GM23338 (cell line): ENCODE results near the gene FAM168B. TPM values are rescaled to one million over a fixed set of nuclear protein-coding genes. Genes with fewer than 3 reads are reported as not detected.
"Not testable (repeated sequence)": the region's sequence is repeated elsewhere in the genome, so short reads cannot be mapped to it uniquely, and the experiment has no call there.

Experiments used
- ATAC-seq: fragments of 200-7000 bp; cut with Tn5 transposase; 3 replicates; pipeline ENCODE4 v1.9.1; 2020
- DNase-seq: peaks from one replicate; pipeline ENCODE4 v3.0.0-alpha.2; 2015; ENCODE audit warnings: low spot score
- H2AFZ ChIP-seq: fragments of 200-600 bp; sonication (generic); 2 replicates; pipeline ENCODE4 v1.8.0; 2016; ENCODE audit warnings: antibody characterized with exemption, mild to moderate bottlenecking, moderate library complexity
- H3F3A ChIP-seq: fragments of 200-600 bp; sonication (generic); replicated peaks from 2 replicates; pipeline ENCODE4 v1.8.0; 2017; ENCODE audit warnings: antibody characterized with exemption, mixed run types, low read depth
- H3K27ac ChIP-seq: fragments of 200-600 bp; sonication (generic); 2 replicates; pipeline ENCODE4 v1.6.1; 2016; ENCODE audit warnings: low read depth
- H3K27me3 ChIP-seq: fragments of 200-600 bp; sonication (generic); 2 replicates; pipeline ENCODE4 v1.8.0; 2016; ENCODE audit warnings: mild to moderate bottlenecking, mixed run types, moderate library complexity; ENCODE audit not compliant: insufficient read depth
- H3K36me3 ChIP-seq: fragments of 200-600 bp; sonication (generic); 2 replicates; pipeline ENCODE4 v1.8.0; 2016; ENCODE audit warnings: mild to moderate bottlenecking; ENCODE audit not compliant: insufficient read depth
- H3K4me1 ChIP-seq: fragments of 200-600 bp; sonication (generic); 2 replicates; pipeline ENCODE4 v1.8.0; 2016; ENCODE audit warnings: mild to moderate bottlenecking, moderate library complexity; ENCODE audit not compliant: insufficient read depth
- H3K4me2 ChIP-seq: fragments of 200-600 bp; sonication (generic); 2 replicates; pipeline ENCODE4 v1.7.1; 2017; ENCODE audit warnings: mixed run types
- H3K4me3 ChIP-seq: fragments of 200-600 bp; sonication (generic); 2 replicates; pipeline ENCODE4 v1.6.1; 2016; ENCODE audit warnings: mixed run types
- H3K79me2 ChIP-seq: fragments of 200-600 bp; sonication (generic); replicated peaks from 2 replicates; pipeline ENCODE4 v1.8.0; 2017; ENCODE audit warnings: mild to moderate bottlenecking; ENCODE audit not compliant: insufficient read depth
- H3K9me2 ChIP-seq: fragments of 200-600 bp; sonication (generic); 2 replicates; pipeline ENCODE4 v1.8.0; 2017; ENCODE audit not compliant: insufficient read depth
- H4K20me1 ChIP-seq: fragments of 200-600 bp; sonication (generic); replicated peaks from 2 replicates; pipeline ENCODE4 v1.8.0; 2017; ENCODE audit warnings: mild to moderate bottlenecking; ENCODE audit not compliant: insufficient read depth
- H3K27ac Mint-ChIP-seq: 2 replicates; pipeline ENCODE4 v1.8.0; 2020; ENCODE audit warnings: inconsistent platforms, mild to moderate bottlenecking, moderate library complexity, mixed read lengths
- H3K27me3 Mint-ChIP-seq: 3 replicates; pipeline ENCODE4 v1.8.0; 2022; ENCODE audit warnings: low read depth, mild to moderate bottlenecking, moderate library complexity, mixed read lengths, inconsistent platforms; ENCODE audit not compliant: insufficient read depth, poor library complexity
- H3K36me3 Mint-ChIP-seq: 3 replicates; pipeline ENCODE4 v1.8.0; 2021; ENCODE audit warnings: low read depth, mild to moderate bottlenecking, inconsistent platforms, moderate library complexity, mixed read lengths
- H3K4me1 Mint-ChIP-seq: 3 replicates; pipeline ENCODE4 v1.8.0; 2020; ENCODE audit warnings: mild to moderate bottlenecking, inconsistent platforms, mixed read lengths
- H3K4me3 Mint-ChIP-seq: 3 replicates; pipeline ENCODE4 v1.8.0; 2021; ENCODE audit warnings: moderate library complexity, mild to moderate bottlenecking, inconsistent platforms, mixed read lengths
- H3K9me3 Mint-ChIP-seq: 3 replicates; pipeline ENCODE4 v1.8.0; 2020; ENCODE audit warnings: moderate library complexity, mild to moderate bottlenecking, inconsistent platforms, mixed read lengths
- CREB1 ChIP-seq: fragments of 250-450 bp; sonication (Bioruptor Pico); IDR thresholded peaks from 2 replicates; pipeline ENCODE4 v1.5.0; 2020; ENCODE audit warnings: low read depth, mild to moderate bottlenecking, moderate library complexity
- ETS1 ChIP-seq: IDR thresholded peaks from 2 replicates; pipeline ENCODE4 v1.6.1; 2016; ENCODE audit warnings: antibody characterized with exemption
- EZH2 ChIP-seq: fragments of 200-600 bp; sonication (generic); IDR thresholded peaks from one replicate; pipeline ENCODE4 v1.8.0; 2017; ENCODE audit warnings: antibody characterized with exemption, mild to moderate bottlenecking, low read depth; ENCODE audit not compliant: unreplicated experiment
- JUNB ChIP-seq: IDR thresholded peaks from one replicate; pipeline ENCODE4 v1.6.1; 2016; ENCODE audit warnings: antibody characterized with exemption; ENCODE audit not compliant: unreplicated experiment
- NANOG ChIP-seq: IDR thresholded peaks from 2 replicates; pipeline ENCODE4 v1.6.1; 2016; ENCODE audit warnings: antibody characterized with exemption, borderline replicate concordance
- REST ChIP-seq: IDR thresholded peaks from one replicate; pipeline ENCODE4 v1.6.1; 2018; ENCODE audit warnings: antibody characterized with exemption; ENCODE audit not compliant: unreplicated experiment
- STAT1 ChIP-seq: IDR thresholded peaks from one replicate; pipeline ENCODE4 v1.6.1; 2016; ENCODE audit warnings: antibody characterized with exemption; ENCODE audit not compliant: unreplicated experiment
- ZNF114 ChIP-seq: fragments of 250-450 bp; sonication (Bioruptor Pico); IDR thresholded peaks from 2 replicates; pipeline ENCODE4 v1.5.0; 2020; ENCODE audit warnings: mild to moderate bottlenecking, moderate library complexity
- ZNF331 ChIP-seq: fragments of 250-450 bp; sonication (Bioruptor Pico); IDR thresholded peaks from 2 replicates; pipeline ENCODE4 v1.5.0; 2020; ENCODE audit warnings: low read depth, mild to moderate bottlenecking, moderate library complexity
- ZNF462 ChIP-seq: fragments of 250-450 bp; sonication (Bioruptor Pico); IDR thresholded peaks from 2 replicates; pipeline ENCODE4 v1.5.0; 2020; ENCODE audit warnings: mild to moderate bottlenecking, moderate library complexity
- polyA plus RNA-seq: library from polyadenylated mRNA; unstranded; fragments of >200 nt; fragmentation: Nextera tagmentation; extraction: Ambion mirVana; gene quantifications from 2 replicates; pipeline ENCODE4 v1.2.1, GENCODE V29; 2016
- total RNA-seq: library from RNA; depleted of rRNA; stranded (reverse); fragments of >200 nt; shearing (Covaris generic); gene quantifications from 2 replicates; pipeline ENCODE4 v1.2.3, GENCODE V29; 2014

FAM168B gene
- total and polyA plus RNA-seq, 2 experiments from 2014 or later, result 18.8 to 76.8 TPM

DNA sequence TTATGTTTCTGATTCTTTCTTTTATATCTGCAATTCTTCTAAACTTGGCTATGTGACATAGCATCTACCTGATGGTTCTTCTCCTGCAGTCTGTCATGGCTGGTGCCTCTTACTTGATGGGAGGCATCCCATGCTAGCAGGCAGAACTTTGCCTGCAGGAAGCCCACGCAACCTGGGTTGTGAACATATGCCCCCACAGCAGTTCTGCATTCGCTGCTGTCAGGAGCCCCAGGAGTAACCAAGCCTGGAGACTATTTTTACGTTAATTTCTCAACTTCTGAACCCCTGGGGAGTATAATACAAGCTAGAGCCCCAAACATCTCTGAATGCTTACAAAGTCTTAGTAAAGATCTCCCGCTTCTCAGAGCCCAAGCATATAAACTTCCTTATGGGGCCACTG lies 12.1 kb downstream of the FAM168B start (continued):
- TF ChIP-seq ZNF462 (CRISPR knock-in tag) (no peak), ZNF331 (CRISPR knock-in tag) (no peak)

DNA sequence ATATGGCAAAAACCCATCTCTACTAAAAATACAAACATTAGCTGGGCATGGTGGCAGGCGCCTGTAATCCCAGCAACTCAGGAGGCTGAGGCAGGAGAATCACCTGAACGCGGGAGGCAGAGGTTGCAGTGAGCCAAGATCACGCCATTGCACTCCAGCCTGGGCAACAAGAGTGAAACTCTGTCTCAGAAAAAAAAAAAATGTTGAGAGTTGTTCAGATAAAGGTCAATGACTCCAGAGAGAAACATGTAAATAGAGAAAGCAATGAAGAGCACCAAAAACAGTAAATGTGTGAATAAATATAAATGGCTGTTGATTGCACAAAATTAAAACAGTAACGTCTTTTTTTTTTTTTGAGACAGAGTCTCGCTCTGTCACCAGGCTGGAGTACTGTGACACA lies 13.3 kb downstream of the FAM168B start:
- Histone ChIP-seq H4K20me1 (peaks cover 87% of the 10 kb centered on the region), H3K4me1 (peaks cover 13% of the 10 kb centered on the region), H3K79me2 (peaks cover 100% of the 10 kb centered on the region), H3K36me3 (peaks cover 39% of the 10 kb centered on the region)
- not testable (repeated sequence) for H3K4me3 ChIP-seq, H3K27ac Mint-ChIP-seq, H3K4me2 ChIP-seq, H3F3A ChIP-seq, H3K4me3 Mint-ChIP-seq, H3K27me3 ChIP-seq, H3K9me3 Mint-ChIP-seq, DNase-seq, H3K27me3 Mint-ChIP-seq, H3K9me2 ChIP-seq, H3K27ac ChIP-seq, H2AFZ ChIP-seq, ATAC-seq
- peaks cover 18% of the 10 kb centered on the region for H3K4me1 Mint-ChIP-seq
- H3K36me3 Mint-ChIP-seq, result peaks cover 84% of the 10 kb centered on the region

DNA sequence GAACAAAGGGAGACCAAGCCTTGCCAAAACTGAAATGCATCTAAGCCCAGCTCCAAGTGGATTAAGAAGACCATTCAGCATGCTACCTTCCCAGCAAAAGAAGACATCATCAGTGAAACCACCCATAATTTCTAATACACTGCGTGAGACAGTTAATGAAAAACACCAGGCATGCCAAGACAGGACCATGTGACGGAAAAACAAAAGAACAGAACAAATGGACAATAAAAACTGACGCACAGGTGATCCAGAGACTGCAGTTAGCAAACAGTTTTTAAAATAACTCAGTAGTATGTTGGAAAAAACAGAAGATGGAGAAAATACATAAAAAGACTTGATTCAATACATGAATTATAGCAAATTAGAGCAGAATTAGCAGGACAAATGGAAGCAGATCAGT lies 15.3 kb downstream of the FAM168B start:
- no peaks in the 10 kb centered on the region for H3K9me2 ChIP-seq
- H3K27me3 ChIP-seq, result no peaks in the 10 kb centered on the region
- H3K4me3 Mint-ChIP-seq, result no peak overlapping the region
- DNase-seq (no peak), ATAC-seq (no peak)
- H3K4me1 Mint-ChIP-seq, result peaks cover 18% of the 10 kb centered on the region
- no peaks in the 10 kb centered on the region for H3K9me3 Mint-ChIP-seq
- no peak overlapping the region for H3K27ac Mint-ChIP-seq
- H3K36me3 Mint-ChIP-seq, result peaks cover 90% of the 10 kb centered on the region
- peaks cover 100% of the 10 kb centered on the region for H3K79me2 ChIP-seq
- H4K20me1 ChIP-seq, result peaks cover 86% of the 10 kb centered on the region
- no peak overlapping the region for H3K4me3 ChIP-seq
- H3K4me2 ChIP-seq, result no peak overlapping the region
- 0 out of 2 replicates have a peak, but pooled peaks cover 6% of the 10 kb centered on the region for H3F3A ChIP-seq
- peaks cover 36% of the 10 kb centered on the region for H3K36me3 ChIP-seq
- H3K4me1 ChIP-seq, result peaks cover 13% of the 10 kb centered on the region
- no peak overlapping the region for H2AFZ ChIP-seq
- H3K27me3 Mint-ChIP-seq, result peaks cover 7% of the 10 kb centered on the region
- H3K27ac ChIP-seq, result no peak overlapping the region
- TF ChIP-seq CREB1 (no peak), ETS1 (no peak), EZH2 (no peak), JUNB (no peak), REST (no peak), NANOG (no peak), STAT1 (no peak), ZNF114 (CRISPR knock-in tag) (no peak)
